Neural cell (in vitro differentiated cells): ENCODE results near the gene COL6A5. TPM values are rescaled to one million over a fixed set of nuclear protein-coding genes. Genes with fewer than 3 reads are reported as not detected.

Experiments
- H2AFZ ChIP-seq: fragments of 200-600, 300-800 bp; sonication (generic), shearing (Covaris generic); 2 replicates; pipeline ENCODE4 v1.6.0; 2014; ENCODE audit warnings: low read depth, mild to moderate bottlenecking, antibody characterized with exemption, low read length, moderate library complexity
- H3F3A ChIP-seq: fragments of 200-600 bp; shearing (Covaris generic); 2 replicates; pipeline ENCODE4 v1.6.1; 2016; ENCODE audit warnings: mild to moderate bottlenecking, moderate library complexity, mixed read lengths, antibody characterized with exemption, low read length; ENCODE audit not compliant: insufficient read depth, poor library complexity, severe bottlenecking
- H3K27ac ChIP-seq: fragments of 200-600, 300-800 bp; sonication (generic), shearing (Covaris generic); 2 replicates; pipeline ENCODE4 v1.5.1; 2014; ENCODE audit warnings: mild to moderate bottlenecking, low read length, moderate library complexity
- H3K27me3 ChIP-seq: fragments of 300-800, 200-600 bp; sonication (generic), shearing (Covaris generic); 2 replicates; pipeline ENCODE4 v1.6.0; 2014; ENCODE audit warnings: mild to moderate bottlenecking, low read depth, low read length, moderate library complexity; ENCODE audit not compliant: insufficient read depth
- H3K36me3 ChIP-seq: fragments of 300-800, 200-600 bp; sonication (generic), shearing (Covaris generic); 2 replicates; pipeline ENCODE4 v1.5.1; 2014; ENCODE audit warnings: mild to moderate bottlenecking, antibody characterized with exemption, low read length, moderate library complexity; ENCODE audit not compliant: insufficient read depth
- H3K4me2 ChIP-seq: fragments of 300-800, 200-600 bp; sonication (generic), shearing (Covaris generic); 2 replicates; pipeline ENCODE4 v1.6.0; 2014; ENCODE audit warnings: mild to moderate bottlenecking, low read length
- H3K4me3 ChIP-seq: fragments of 300-800, 200-600 bp; sonication (generic), shearing (Covaris generic); 2 replicates; pipeline ENCODE4 v1.5.1; 2014; ENCODE audit warnings: mild to moderate bottlenecking, low read length, moderate library complexity
- H3K79me2 ChIP-seq: fragments of 200-600 bp; shearing (Covaris generic); replicated peaks from 2 replicates; pipeline ENCODE4 v1.6.0; 2014; ENCODE audit warnings: mild to moderate bottlenecking, low read length, moderate library complexity; ENCODE audit not compliant: insufficient read depth
- H3K9ac ChIP-seq: fragments of 300-800, 200-600 bp; sonication (generic), shearing (Covaris generic); 2 replicates; pipeline ENCODE4 v1.6.1; 2016; ENCODE audit warnings: mild to moderate bottlenecking, low read length, mixed read lengths
- H3K9me2 ChIP-seq: fragments of 200-600 bp; shearing (Covaris generic); 2 replicates; pipeline ENCODE4 v1.6.1; 2016; ENCODE audit warnings: mild to moderate bottlenecking, low read length, mixed read lengths; ENCODE audit not compliant: insufficient read depth
- H3K9me3 ChIP-seq: fragments of 200-600, 300-800 bp; sonication (generic), shearing (Covaris generic); 2 replicates; pipeline ENCODE4 v1.6.1; 2016; ENCODE audit warnings: mild to moderate bottlenecking, mixed run types, low read length, moderate library complexity, mixed read lengths
- H4K20me1 ChIP-seq: fragments of 200-600 bp; shearing (Covaris generic); 2 replicates; pipeline ENCODE4 v1.6.1; 2016; ENCODE audit warnings: mild to moderate bottlenecking, mixed run types; ENCODE audit not compliant: insufficient read depth
- CTCF ChIP-seq: fragments of 450-650 bp; IDR thresholded peaks from 2 replicates; pipeline ENCODE4 v1.5.1; 2014; ENCODE audit warnings: antibody characterized with exemption, mild to moderate bottlenecking, moderate library complexity; ENCODE audit not compliant: poor library complexity, severe bottlenecking
- EP300 ChIP-seq: fragments of 450-650 bp; conservative IDR thresholded peaks from 2 replicates; pipeline ENCODE4 v1.6.1; 2014; ENCODE audit warnings: antibody characterized with exemption, mild to moderate bottlenecking, moderate library complexity; ENCODE audit not compliant: poor library complexity, severe bottlenecking
- EZH2 ChIP-seq: fragments of 200-600, 300-800 bp; shearing (Covaris generic), sonication (generic); IDR thresholded peaks from 2 replicates; pipeline ENCODE4 v1.6.1; 2014; ENCODE audit warnings: antibody characterized with exemption, low read length, borderline replicate concordance, mild to moderate bottlenecking; ENCODE audit not compliant: insufficient read depth, poor library complexity, severe bottlenecking
- MXI1 ChIP-seq: fragments of 450-650 bp; conservative IDR thresholded peaks from 2 replicates; pipeline ENCODE4 v1.6.1; 2014; ENCODE audit warnings: antibody characterized with exemption, mild to moderate bottlenecking; ENCODE audit not compliant: poor library complexity, severe bottlenecking
- POLR2AphosphoS5 ChIP-seq: IDR thresholded peaks from 2 replicates; pipeline ENCODE4 v1.6.1; 2012
- RAD21 ChIP-seq: fragments of 450-650 bp; conservative IDR thresholded peaks from 2 replicates; pipeline ENCODE4 v1.6.1; 2014; ENCODE audit warnings: antibody characterized with exemption, mild to moderate bottlenecking, moderate library complexity
- REST ChIP-seq: IDR thresholded peaks from 2 replicates; pipeline ENCODE4 v1.6.1; 2012; ENCODE audit warnings: borderline replicate concordance
- SMC3 ChIP-seq: fragments of 450-650 bp; conservative IDR thresholded peaks from 2 replicates; pipeline ENCODE4 v1.6.1; 2014; ENCODE audit warnings: antibody characterized with exemption, mild to moderate bottlenecking, moderate library complexity; ENCODE audit not compliant: poor library complexity
- TAF1 ChIP-seq: IDR thresholded peaks from 2 replicates; pipeline ENCODE4 v1.6.1; 2012; ENCODE audit warnings: low read depth
- polyA plus RNA-seq: library from polyadenylated mRNA; depleted of rRNA; stranded (reverse); fragments of >200 nt; gene quantifications from 2 replicates; pipeline ENCODE4 v1.2.3, GENCODE V29; 2014

COL6A5 gene
- polyA plus RNA-seq, 1 donor from 2014 or later, result not detected

DNA sequence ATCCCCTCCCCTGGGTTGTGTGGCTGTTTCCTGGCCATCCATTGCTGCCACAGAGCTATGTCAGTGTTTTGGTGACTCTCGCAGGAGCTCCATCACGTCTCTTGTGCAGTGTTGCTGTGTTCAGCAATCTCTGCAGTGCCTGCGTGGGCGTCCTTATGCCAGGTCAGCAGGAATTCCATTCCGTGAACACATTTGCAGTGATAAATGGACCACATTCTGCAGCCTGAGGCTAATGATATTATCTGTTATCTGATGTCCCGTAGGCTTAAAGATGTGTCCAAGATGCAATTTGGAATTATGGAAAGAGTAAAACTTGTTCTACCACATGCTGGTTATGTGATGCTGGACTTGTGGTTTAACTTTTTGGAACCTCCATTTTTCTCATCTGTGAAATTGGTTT is 146.0 kb downstream of the COL6A5 start:
- Histone ChIP-seq H3K9ac (no peak overlapping the region), H3F3A (no peaks in the 10 kb centered on the region), H3K36me3 (no peaks in the 10 kb centered on the region), H3K4me3 (no peak overlapping the region), H3K27ac (no peak overlapping the region), H3K9me3 (no peaks in the 10 kb centered on the region), H3K79me2 (no peaks in the 10 kb centered on the region), H3K4me2 (no peak overlapping the region), H3K27me3 (no peaks in the 10 kb centered on the region), H4K20me1 (no peaks in the 10 kb centered on the region), H3K9me2 (no peaks in the 10 kb centered on the region), H2AFZ (no peak overlapping the region)
- TF ChIP-seq EZH2 (no peak), TAF1 (no peak), RAD21 (no peak), MXI1 (no peak), REST (no peak), POLR2AphosphoS5 (no peak), EP300 (no peak), SMC3 (no peak), CTCF (no peak)

- no peak overlapping the region for H3K27ac ChIP-seq
- TF ChIP-seq TAF1 (no peak), POLR2AphosphoS5 (no peak), REST (no peak)
- H3K4me2 ChIP-seq, result no peak overlapping the region
- H3K4me3 ChIP-seq, result no peak overlapping the region
- no peaks in the 10 kb centered on the region for H3K9me2 ChIP-seq
- no peaks in the 10 kb centered on the region for H3K27me3 ChIP-seq
- no peaks in the 10 kb centered on the region for H3F3A ChIP-seq
- no peaks in the 10 kb centered on the region for H3K9me3 ChIP-seq
- no peak overlapping the region for H3K9ac ChIP-seq
- no peaks in the 10 kb centered on the region for H4K20me1 ChIP-seq
- H2AFZ ChIP-seq, result no peak overlapping the region
- H3K36me3 ChIP-seq, result no peaks in the 10 kb centered on the region
- H3K79me2 ChIP-seq, result no peaks in the 10 kb centered on the region
Observed at GRCh38 chr3:130504701-130505100, 159.2 kb downstream of the COL6A5 start.
